ENCODE data around the gene CLEC18A.
A peak's percentile ranks its signal among the peaks of the same experiment; 100 is the strongest.
"Not testable (repeated sequence)": the region's sequence is repeated elsewhere in the genome, so short reads cannot be mapped to it uniquely, and the experiment has no call there.

CLEC18A gene

GRCh38 chr16:69951017-69951671, at the start of gene CLEC18A:
CLEC18A (plus strand) TSS chr16:69951334; CDS start chr16:69951367, 33 bp downstream.
- not testable (repeated sequence) for DNase-seq (ENCODE audit: low read depth); H3K4me3 ChIP-seq (ENCODE audit: low read length)

GRCh38 chr16:69903865-69904415, 47.2 kb upstream of the CLEC18A start:
- H3K4me3 ChIP-seq (ENCODE audit: low read length): peak overlapping the region; percentile 26
- peak; percentile 61 for DNase-seq (ENCODE audit: low read depth)
- TF ChIP-seq, protein P1, sequence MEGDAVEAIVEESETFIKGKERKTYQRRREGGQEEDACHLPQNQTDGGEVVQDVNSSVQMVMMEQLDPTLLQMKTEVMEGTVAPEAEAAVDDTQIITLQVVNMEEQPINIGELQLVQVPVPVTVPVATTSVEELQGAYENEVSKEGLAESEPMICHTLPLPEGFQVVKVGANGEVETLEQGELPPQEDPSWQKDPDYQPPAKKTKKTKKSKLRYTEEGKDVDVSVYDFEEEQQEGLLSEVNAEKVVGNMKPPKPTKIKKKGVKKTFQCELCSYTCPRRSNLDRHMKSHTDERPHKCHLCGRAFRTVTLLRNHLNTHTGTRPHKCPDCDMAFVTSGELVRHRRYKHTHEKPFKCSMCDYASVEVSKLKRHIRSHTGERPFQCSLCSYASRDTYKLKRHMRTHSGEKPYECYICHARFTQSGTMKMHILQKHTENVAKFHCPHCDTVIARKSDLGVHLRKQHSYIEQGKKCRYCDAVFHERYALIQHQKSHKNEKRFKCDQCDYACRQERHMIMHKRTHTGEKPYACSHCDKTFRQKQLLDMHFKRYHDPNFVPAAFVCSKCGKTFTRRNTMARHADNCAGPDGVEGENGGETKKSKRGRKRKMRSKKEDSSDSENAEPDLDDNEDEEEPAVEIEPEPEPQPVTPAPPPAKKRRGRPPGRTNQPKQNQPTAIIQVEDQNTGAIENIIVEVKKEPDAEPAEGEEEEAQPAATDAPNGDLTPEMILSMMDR (conservative IDR thresholded peaks at IDR 0.05; ENCODE audit: low read length): no peak

GRCh38 chr16:69904495-69905170, 46.5 kb upstream of the CLEC18A start:
- H3K4me3 ChIP-seq (ENCODE audit: low read length): no peak overlapping the region
- TF ChIP-seq, protein P1 (conservative IDR thresholded peaks at IDR 0.05; ENCODE audit: low read length): no peak
- peak; percentile 37 for DNase-seq (ENCODE audit: low read depth)

- TF ChIP-seq, protein P1 (conservative IDR thresholded peaks at IDR 0.05; ENCODE audit: low read length): no peak
- no peak for DNase-seq (ENCODE audit: low read depth)
- H3K4me3 ChIP-seq (ENCODE audit: low read length): no peak overlapping the region
Observed at GRCh38 chr16:69905171-69905555, 46.0 kb upstream of the CLEC18A start.

DNA sequence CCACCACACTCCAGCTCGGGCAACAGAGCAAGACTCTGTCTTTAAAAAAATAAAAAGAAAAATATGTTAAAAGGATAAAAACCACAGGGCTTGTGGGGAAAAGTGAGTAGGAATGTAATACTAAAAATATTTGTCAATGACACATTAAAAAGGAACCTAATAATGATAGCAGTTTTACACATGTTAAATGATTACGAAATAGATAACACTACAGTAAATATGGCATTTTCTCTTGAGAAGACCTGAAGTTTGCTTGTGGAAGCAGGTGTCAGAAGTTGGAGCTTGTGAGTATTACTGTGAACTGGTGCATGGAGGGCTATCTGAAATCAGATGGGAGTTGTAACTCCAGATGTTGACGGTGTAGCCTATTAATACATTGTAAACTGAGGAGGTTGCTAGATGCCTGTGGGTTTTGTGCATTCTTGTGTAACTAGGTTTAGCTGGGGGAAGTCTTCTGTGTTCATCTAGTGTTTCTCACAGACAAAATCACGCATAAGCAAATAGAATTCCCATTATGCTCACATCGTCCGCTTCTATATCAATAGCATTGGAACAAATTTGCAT, 44.2 kb upstream of the CLEC18A start:
- no peak overlapping the region for H3K4me3 ChIP-seq (ENCODE audit: low read length)
- TF ChIP-seq, protein P1 (conservative IDR thresholded peaks at IDR 0.05; ENCODE audit: low read length): no peak
- DNase-seq (ENCODE audit: low read depth): peak; percentile 89

DNA sequence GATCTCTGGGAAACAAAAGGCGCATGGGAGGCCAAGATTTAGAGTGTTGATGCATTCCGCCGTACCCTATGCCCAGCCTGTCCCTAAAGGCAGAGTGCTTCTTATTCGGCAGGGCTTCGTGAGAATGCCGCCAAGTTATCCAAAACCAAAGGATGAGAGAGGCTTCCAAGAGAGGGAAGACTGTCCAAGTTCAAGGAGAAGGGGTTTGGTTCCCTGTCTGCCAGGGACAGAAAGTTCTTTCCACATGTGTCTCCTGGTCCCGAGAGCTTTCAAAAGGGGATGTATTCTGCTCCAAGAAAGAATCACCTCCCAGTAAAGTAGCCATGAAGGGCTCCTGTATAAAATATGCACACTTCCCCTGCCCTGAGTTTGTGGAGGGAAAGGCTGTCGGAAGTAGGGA, 42.1 kb upstream of the CLEC18A start:
- TF ChIP-seq, protein P1 (conservative IDR thresholded peaks at IDR 0.05; ENCODE audit: low read length): no peak
- no peak overlapping the region for H3K4me3 ChIP-seq (ENCODE audit: low read length)
- no peak for DNase-seq (ENCODE audit: low read depth)

GRCh38 chr16:69909760-69910159, 41.4 kb upstream of the CLEC18A start:
- no peak for DNase-seq (ENCODE audit: low read depth)
- no peak overlapping the region for H3K4me3 ChIP-seq (ENCODE audit: low read length)
- TF ChIP-seq, protein P1 (conservative IDR thresholded peaks at IDR 0.05; ENCODE audit: low read length): no peak

Measured in AG10803 (cell line).